A549 (cell line): ENCODE data around the gene SDSL. TPM values are rescaled to one million over a fixed set of nuclear protein-coding genes. Genes with fewer than 3 reads are reported as not detected.

ENCODE experiments used
- ATAC-seq, 2 experiments: fragments of 200-7000 bp in 1 of 2; fragments of >200 bp in 1 of 2; cut with Nextera tagmentation in 1 of 2; cut with Tn5 transposase in 1 of 2; 3 replicates each; pipeline versions ENCODE4 v1.8.0 to v1.9.1; 2018 to 2020; ENCODE audit warnings: mild to moderate bottlenecking in 1 of 2, moderate library complexity in 1 of 2
- CTCF ChIA-PET: fragments of 300-600 bp; sonication (Branson Sonifier 250); formaldehyde crosslinking; extraction: SDS; loops from one replicate; lab custom pipeline; 2021; ENCODE audit warnings: antibody characterized with exemption, inconsistent platforms; lab: Yijun Ruan, JAX
- POLR2A ChIA-PET: fragments of 350-600 bp; formaldehyde crosslinking; extraction: SDS; loops from one replicate; lab custom pipeline; 2021; ENCODE audit warnings: antibody characterized with exemption, inconsistent platforms; lab: Yijun Ruan, JAX
- DNase-seq, 2 experiments: peaks; one replicate each; pipeline versions ENCODE4 v3.0.0 to v3.0.0-alpha.2; 2011 to 2016; ENCODE audit warnings: low read depth in 1 of 2, low spot score in 1 of 2
- FAIRE-seq: peaks from 2 replicates; lab custom pipeline; 2011; peaks lifted over from hg19 to GRCh38; lab: Jason Lieb, UNC
- H3K27ac ChIP-seq, 2 experiments: fragments of >200 bp; sonication (Bioruptor Twin); formaldehyde crosslinking; 3 replicates each; pipeline ENCODE4 v1.5.1; 2016 to 2017
- H3K4me1 ChIP-seq: fragments of >200 bp; sonication (Bioruptor Twin); formaldehyde crosslinking; 3 replicates; pipeline ENCODE4 v1.6.1; 2016
- H3K4me2 ChIP-seq: fragments of >200 bp; sonication (Bioruptor Twin); formaldehyde crosslinking; 3 replicates; pipeline ENCODE4 v1.6.1; 2016
- H3K4me3 ChIP-seq: fragments of >200 bp; sonication (Bioruptor Twin); formaldehyde crosslinking; 3 replicates; pipeline ENCODE4 v1.5.1; 2016
- H3K9me3 ChIP-seq: fragments of >200 bp; sonication (Bioruptor Twin); formaldehyde crosslinking; 3 replicates; pipeline ENCODE4 v1.6.1; 2016
- CEBPB ChIP-seq, 2 experiments: fragments of >200 bp in 1 of 2; sonication (Bioruptor Twin) in 1 of 2; formaldehyde crosslinking in 1 of 2; IDR thresholded peaks; 2 replicates each; pipeline ENCODE4 v1.6.1; 2012 to 2016
- CHD4 ChIP-seq: fragments of 200-600 bp; sonication (generic); IDR thresholded peaks from 2 replicates; pipeline ENCODE4 v1.6.1; 2016; ENCODE audit warnings: antibody characterized with exemption, mild to moderate bottlenecking, borderline replicate concordance
- E2F6 ChIP-seq: IDR thresholded peaks from 2 replicates; pipeline ENCODE4 v1.6.1; 2012; ENCODE audit warnings: low read depth, borderline replicate concordance
- EHF ChIP-seq: fragments of 250-450 bp; sonication (Bioruptor Pico); IDR thresholded peaks from 2 replicates; pipeline ENCODE4 v1.5.0; 2020; ENCODE audit warnings: mild to moderate bottlenecking
- ELK1 ChIP-seq: fragments of 150-350 bp; IDR thresholded peaks from 2 replicates; pipeline ENCODE4 v1.6.1; 2014; ENCODE audit warnings: low read depth, mild to moderate bottlenecking, low read length
- EP300 ChIP-seq, 2 experiments: fragments of >200 bp; sonication (Bioruptor Twin); formaldehyde crosslinking; IDR thresholded peaks; 2 replicates in 1 of 2; 3 replicates in 1 of 2; pipeline ENCODE4 v1.6.1; 2016 to 2017
- ESRRA ChIP-seq: fragments of 150-350 bp; IDR thresholded peaks from 2 replicates; pipeline ENCODE4 v1.6.1; 2014; ENCODE audit warnings: mild to moderate bottlenecking, low read length, borderline replicate concordance
- FOSL2 ChIP-seq, 2 experiments: fragments of 450-650 bp in 1 of 2; fragments of >200 bp in 1 of 2; sonication (Bioruptor Twin) in 1 of 2; formaldehyde crosslinking; IDR thresholded peaks; 2 replicates each; pipeline versions ENCODE4 v1.5.0 to v1.6.1; 2016 to 2020; ENCODE audit warnings: mild to moderate bottlenecking in 1 of 2, moderate library complexity in 1 of 2
- HDAC2 ChIP-seq: fragments of 200-600 bp; sonication (generic); IDR thresholded peaks from 2 replicates; pipeline ENCODE4 v1.6.1; 2016
- HEYL ChIP-seq: fragments of 250-450 bp; sonication (Bioruptor Pico); IDR thresholded peaks from 2 replicates; pipeline ENCODE4 v1.8.0; 2021; ENCODE audit warnings: mild to moderate bottlenecking, moderate library complexity
- HOXA7 ChIP-seq: fragments of 250-450 bp; sonication (Bioruptor Pico); IDR thresholded peaks from 2 replicates; pipeline ENCODE4 v1.5.0; 2020; ENCODE audit warnings: mild to moderate bottlenecking, moderate library complexity
- HOXB13 ChIP-seq: fragments of 250-450 bp; sonication (Bioruptor Pico); IDR thresholded peaks from 2 replicates; pipeline ENCODE4 v1.5.0; 2020; ENCODE audit warnings: low read depth, mild to moderate bottlenecking, moderate library complexity
- JUN ChIP-seq, 2 experiments: fragments of >200 bp; sonication (Bioruptor Twin); formaldehyde crosslinking; IDR thresholded peaks; 2 replicates in 1 of 2; 3 replicates in 1 of 2; pipeline ENCODE4 v1.6.1; 2016 to 2017
- JUNB ChIP-seq: fragments of >200 bp; sonication (Bioruptor Twin); formaldehyde crosslinking; IDR thresholded peaks from 2 replicates; pipeline ENCODE4 v1.6.1; 2016
- KDM1A ChIP-seq: fragments of 200-600 bp; sonication (generic); IDR thresholded peaks from 2 replicates; pipeline ENCODE4 v1.6.1; 2016; ENCODE audit warnings: low read depth, mild to moderate bottlenecking
- KDM5A ChIP-seq: fragments of 200-600 bp; sonication (generic); IDR thresholded peaks from 2 replicates; pipeline ENCODE4 v1.6.1; 2016; ENCODE audit warnings: antibody characterized with exemption, mild to moderate bottlenecking
- MAFK ChIP-seq: fragments of 450-650 bp; IDR thresholded peaks from 2 replicates; pipeline ENCODE4 v1.6.1; 2014; ENCODE audit not compliant: partially characterized antibody
- NFE2L2 ChIP-seq: fragments of 150-350 bp; conservative IDR thresholded peaks from 2 replicates; pipeline ENCODE4 v1.6.1; 2014; ENCODE audit warnings: low read length
- PHF8 ChIP-seq: fragments of 200-600 bp; sonication (generic); IDR thresholded peaks from 2 replicates; pipeline ENCODE4 v1.6.1; 2016; ENCODE audit warnings: low read depth, mild to moderate bottlenecking, antibody characterized with exemption, moderate library complexity, borderline replicate concordance
- POLR2AphosphoS2 ChIP-seq: conservative IDR thresholded peaks from 2 replicates; pipeline ENCODE4 v1.6.1; 2012; ENCODE audit warnings: low read length, improper control_type of control experiment, inconsistent platforms
- TP53 ChIP-seq: fragments of 250-450 bp; sonication (Bioruptor Pico); IDR thresholded peaks from 2 replicates; pipeline ENCODE4 v1.5.0; 2021; ENCODE audit warnings: mild to moderate bottlenecking, moderate library complexity
- ZC3H11A ChIP-seq: fragments of 450-650 bp; IDR thresholded peaks from 2 replicates; pipeline ENCODE4 v1.6.1; 2014; ENCODE audit warnings: antibody characterized with exemption, mild to moderate bottlenecking
- ZFP36 ChIP-seq: fragments of 450-650 bp; IDR thresholded peaks from 2 replicates; pipeline ENCODE4 v1.6.1; 2014; ENCODE audit warnings: borderline replicate concordance; ENCODE audit not compliant: partially characterized antibody
- ZNF302 ChIP-seq: fragments of 250-450 bp; sonication (Bioruptor Pico); IDR thresholded peaks from 2 replicates; pipeline ENCODE4 v1.9.0; 2021; ENCODE audit warnings: inconsistent platforms, mild to moderate bottlenecking, moderate library complexity
- WGBS: methylation state at CpG from one replicate; pipeline ENCODE4 v1.1.6; 2017; ENCODE audit errors: missing lambda C conversion rate; 5-methylcytosine and 5-hydroxymethylcytosine counted together
- polyA plus RNA-seq, 4 experiments: library from polyadenylated mRNA; depleted of rRNA in 3 of 4; stranded (reverse); fragments of >200 nt; fragmentation: RNase III in 1 of 4; extraction: RNeasy Plus Mini Kit Qiagen cat#74134 plus additional on column Dnase treatment in 1 of 4; gene quantifications; 2 replicates in 3 of 4; 3 replicates in 1 of 4; pipeline ENCODE4 v1.2.3, GENCODE V29; 2011 to 2017
- TF ChIP-seq, protein P1 (sequence below): IDR thresholded peaks from 2 replicates; pipeline ENCODE4 v1.6.1; 2012

SDSL gene
- polyA plus RNA-seq, 2 of the 4 experiments (the other 2 are of a cell fraction) = 21.0 to 26.7 TPM

- no peak for TF ChIP-seq ZC3H11A
- TF ChIP-seq TP53 (CRISPR knock-in tag) = no peak
- no peak for TF ChIP-seq JUNB
- TF ChIP-seq ZNF302 (CRISPR knock-in tag) = no peak
- TF ChIP-seq, protein P1, sequence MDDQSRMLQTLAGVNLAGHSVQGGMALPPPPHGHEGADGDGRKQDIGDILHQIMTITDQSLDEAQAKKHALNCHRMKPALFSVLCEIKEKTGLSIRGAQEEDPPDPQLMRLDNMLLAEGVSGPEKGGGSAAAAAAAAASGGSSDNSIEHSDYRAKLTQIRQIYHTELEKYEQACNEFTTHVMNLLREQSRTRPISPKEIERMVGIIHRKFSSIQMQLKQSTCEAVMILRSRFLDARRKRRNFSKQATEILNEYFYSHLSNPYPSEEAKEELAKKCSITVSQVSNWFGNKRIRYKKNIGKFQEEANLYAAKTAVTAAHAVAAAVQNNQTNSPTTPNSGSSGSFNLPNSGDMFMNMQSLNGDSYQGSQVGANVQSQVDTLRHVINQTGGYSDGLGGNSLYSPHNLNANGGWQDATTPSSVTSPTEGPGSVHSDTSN = no peak
- TF ChIP-seq HEYL (CRISPR knock-in tag) = no peak
- no peak for TF ChIP-seq FOSL2 (IDR thresholded peaks at IDR 0.05)
- peak; percentile 52 for TF ChIP-seq FOSL2 (CRISPR knock-in tag; IDR thresholded peaks at IDR 0.05)
- TF ChIP-seq KDM5A = no peak
- peak; percentile 4 for TF ChIP-seq ZFP36
- 78% methylated on average over 6 of the region's 6 CpGs for WGBS
- Histone ChIP-seq H3K4me2 (peak overlapping the region; percentile 77), H3K4me1 (peaks cover 46% of the 10 kb centered on the region), H3K9me3 (no peaks in the 10 kb centered on the region), H3K27ac (peak overlapping the region; percentile 83 to 96), H3K4me3 (peak overlapping the region; percentile 62)
- no peak for FAIRE-seq
- ATAC-seq = no peak
- CTCF ChIA-PET = interaction anchor here (1.1 to 2.2 kb wide), 3 partner anchors 9 to 227 kb away, joined by 3 to 14 read pairs (median 3); no protein-coding TSS in a partner anchor
- POLR2A ChIA-PET = interaction anchor here (1.0 to 1.1 kb wide), 2 partner anchors 88 to 112 kb away, joined by 3 to 9 read pairs; partner anchors contain the start of gene SLC8B1
- DNase-seq = no peak
Measured at GRCh38 chr12:113422886-113423669, 898 bp downstream of the SDSL start.

DNA sequence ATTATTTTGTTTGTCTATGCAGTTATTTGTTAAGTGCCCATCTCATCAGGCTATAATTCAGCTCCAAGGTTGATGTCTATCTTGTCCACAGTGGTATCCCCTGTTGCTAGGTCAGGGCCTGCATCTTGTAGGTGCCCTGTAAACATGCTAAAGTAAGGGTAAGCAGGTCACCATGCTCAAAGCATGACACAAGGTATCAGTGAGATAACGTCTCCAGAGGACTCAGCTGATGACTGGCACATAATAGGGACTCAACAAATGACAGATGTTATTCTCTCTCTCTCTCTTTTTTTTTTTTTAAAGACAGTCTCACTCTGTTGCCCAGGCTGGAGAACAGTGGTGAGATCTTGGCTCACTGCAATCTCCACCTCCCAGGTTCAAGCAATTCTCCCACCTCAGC is 2.3 kb downstream of the SDSL start:
- Histone ChIP-seq H3K9me3 (no peaks in the 10 kb centered on the region), H3K4me2 (no peak overlapping the region), H3K27ac (no peak overlapping the region), H3K4me3 (no peak overlapping the region), H3K4me1 (peaks cover 33% of the 10 kb centered on the region)
- ATAC-seq = no peak
- CTCF ChIA-PET = interaction anchor here (0.6 to 2.2 kb wide), 32 partner anchors 9 to 486 kb away, joined by 3 to 31 read pairs (median 7); partner anchors contain the start of genes PLBD2, SDS and SLC8B1
- WGBS = 94% methylated on average over 1 of the region's 1 CpG
- FAIRE-seq = no peak
- POLR2A ChIA-PET = no interaction called here
- DNase-seq = no peak
- TF ChIP-seq ELK1 (no peak), NFE2L2 (0 out of 2 replicates have a peak, but pooled peaks have one; percentile 9), CHD4 (no peak), POLR2AphosphoS2 (no peak)

- FAIRE-seq (no peak), ATAC-seq (peak; percentile 35 to 59; a peak in 3 of 6 replicates), DNase-seq (peak; percentile 58 to 76)
- no peak overlapping the region for H3K4me3 ChIP-seq
- CTCF ChIA-PET = interaction anchor here (0.6 to 2.2 kb wide), 52 partner anchors 9 to 497 kb away, joined by 3 to 31 read pairs (median 5); partner anchors contain the start of genes PLBD2, SDS and SLC8B1
- no peaks in the 10 kb centered on the region for H3K9me3 ChIP-seq
- H3K4me1 ChIP-seq = peaks cover 28% of the 10 kb centered on the region
- POLR2A ChIA-PET = interaction anchor here (0.6 kb wide), 1 partner anchor 117 kb away, joined by 4 read pairs; no protein-coding TSS in a partner anchor
- WGBS = 56% methylated on average over 20 of the region's 20 CpGs
- peak overlapping the region in 1 of 2 experiments; percentile 39; a peak in 1 of 6 replicates for H3K27ac ChIP-seq
- H3K4me2 ChIP-seq = no peak overlapping the region
- TF ChIP-seq HDAC2 = peak; percentile 72; the same call in 1 of the 2 replicates
- peak; percentile 91 for TF ChIP-seq KDM1A
- no peak for TF ChIP-seq EP300 (IDR thresholded peaks at IDR 0.05)
- TF ChIP-seq PHF8 = no peak
- TF ChIP-seq HOXB13 (CRISPR knock-in tag) = no peak
- no peak for TF ChIP-seq HOXA7
- TF ChIP-seq EHF (CRISPR knock-in tag) = no peak
- TF ChIP-seq E2F6 = no peak
- no peak for TF ChIP-seq CEBPB (IDR thresholded peaks at IDR 0.05)
- TF ChIP-seq ZFP36 = peak; percentile 86
- TF ChIP-seq, protein P1 = no peak
- no peak for TF ChIP-seq MAFK
- TF ChIP-seq JUN (IDR thresholded peaks at IDR 0.05) = no peak
- no peak for TF ChIP-seq ESRRA
- TF ChIP-seq ZC3H11A = no peak
- TF ChIP-seq ELK1 = no peak
Measured at GRCh38 chr12:113424915-113425823, 3.0 kb downstream of the SDSL start.
